OCI-LY7 (cell line): ENCODE results near the gene EIF4G3. TPM values are rescaled to one million over a fixed set of nuclear protein-coding genes. Genes with fewer than 3 reads are reported as not detected.

Experiments used
- BruUV-seq: library from RNA; stranded (reverse); fragments of 400-500 nt; replicated peaks from 2 replicates; lab custom pipeline; 2021; lab: Mats Ljungman, UMichigan
- CTCF ChIA-PET: fragments of 300-600 bp; sonication (Branson Sonifier 250); formaldehyde crosslinking; loops from one replicate; lab custom pipeline; 2022; ENCODE audit warnings: antibody characterized with exemption; ENCODE audit not compliant: unreplicated experiment; lab: Charles Lee
- POLR2A ChIA-PET: fragments of 300-600 bp; sonication (Branson Sonifier 250); formaldehyde crosslinking; loops from one replicate; lab custom pipeline; 2022; ENCODE audit warnings: antibody characterized with exemption; lab: Charles Lee
- DNase-seq: peaks from one replicate; pipeline ENCODE4 v3.0.0-alpha.2; 2015; ENCODE audit warnings: low spot score
- H2AFZ ChIP-seq: fragments of 200-600 bp; sonication (generic), shearing (Covaris generic); 2 replicates; pipeline ENCODE4 v1.6.1; 2014; ENCODE audit warnings: mild to moderate bottlenecking, antibody characterized with exemption, low read length, moderate library complexity
- H3K27ac ChIP-seq: fragments of 200-600 bp; sonication (generic); 2 replicates; pipeline ENCODE4 v1.5.1; 2014; ENCODE audit warnings: mixed run types, low read depth, mild to moderate bottlenecking, moderate library complexity, low read length, inconsistent platforms; ENCODE audit not compliant: poor library complexity, severe bottlenecking
- H3K36me3 ChIP-seq: fragments of 200-600 bp; sonication (generic); 2 replicates; pipeline ENCODE4 v1.6.1; 2014; ENCODE audit warnings: mild to moderate bottlenecking, antibody characterized with exemption, low read length, moderate library complexity, mixed read lengths; ENCODE audit not compliant: insufficient read depth
- H3K4me1 ChIP-seq: fragments of 200-600 bp; sonication (generic); 2 replicates; pipeline ENCODE4 v1.5.1; 2014; ENCODE audit warnings: mild to moderate bottlenecking, low read length; ENCODE audit not compliant: insufficient read depth, poor library complexity, severe bottlenecking
- H3K4me2 ChIP-seq: fragments of 200-600 bp; sonication (generic); 2 replicates; pipeline ENCODE4 v1.6.1; 2014; ENCODE audit warnings: mild to moderate bottlenecking, low read length
- H3K4me3 ChIP-seq: fragments of 200-600 bp; sonication (generic); 2 replicates; pipeline ENCODE4 v1.5.1; 2014; ENCODE audit warnings: mild to moderate bottlenecking, low read depth, low read length; ENCODE audit not compliant: poor library complexity, severe bottlenecking
- H3K79me2 ChIP-seq: fragments of 200-600 bp; sonication (generic); 2 replicates; pipeline ENCODE4 v1.6.1; 2016; ENCODE audit warnings: low read depth, mild to moderate bottlenecking, low read length, moderate library complexity, mixed read lengths; ENCODE audit not compliant: insufficient read depth
- H3K9me2 ChIP-seq: fragments of 200-600 bp; sonication (generic); 2 replicates; pipeline ENCODE4 v1.6.1; 2016; ENCODE audit warnings: mild to moderate bottlenecking, low read length, mixed read lengths; ENCODE audit not compliant: insufficient read depth
- H3K9me3 ChIP-seq: fragments of 200-600 bp; sonication (generic); 2 replicates; pipeline ENCODE4 v1.6.1; 2014; ENCODE audit warnings: mild to moderate bottlenecking, mixed run types, low read length, mixed read lengths
- H4K20me1 ChIP-seq: fragments of 200-600 bp; sonication (generic); 2 replicates; pipeline ENCODE4 v1.6.1; 2014; ENCODE audit warnings: mild to moderate bottlenecking, antibody characterized with exemption, low read length, moderate library complexity, mixed read lengths; ENCODE audit not compliant: insufficient read depth
- EZH2phosphoT487 ChIP-seq: fragments of 200-600 bp; sonication (generic); IDR thresholded peaks from 2 replicates; pipeline ENCODE4 v1.6.1; 2018; ENCODE audit warnings: low read depth, borderline replicate concordance, mild to moderate bottlenecking, mixed run types, antibody characterized with exemption, low read length, moderate library complexity, mixed read lengths
- intact Hi-C: fragments of 100-400 bp; cut with micrococcal nuclease; formaldehyde crosslinking; loops from one replicate; pipeline ENCODE4 v1.10.0; 2022; ENCODE audit not compliant: unreplicated experiment
- total RNA-seq, 2 experiments: library from RNA; depleted of rRNA in 1 of 2; stranded (reverse); fragments of >200 nt in 1 of 2; shearing (Covaris generic) in 1 of 2; gene quantifications; 2 replicates each; pipeline ENCODE4 v1.2.3, GENCODE V29; 2014 to 2022
- TF ChIP-seq, protein P1 (sequence below): fragments of 200-600 bp; sonication (generic); conservative IDR thresholded peaks from 2 replicates; pipeline ENCODE4 v1.5.1; 2014; ENCODE audit warnings: mild to moderate bottlenecking, antibody characterized with exemption, low read length, moderate library complexity, mixed read lengths

EIF4G3 gene
- total RNA-seq, 2 experiments from 2014 or later: 28.5 to 62.1 TPM

DNA sequence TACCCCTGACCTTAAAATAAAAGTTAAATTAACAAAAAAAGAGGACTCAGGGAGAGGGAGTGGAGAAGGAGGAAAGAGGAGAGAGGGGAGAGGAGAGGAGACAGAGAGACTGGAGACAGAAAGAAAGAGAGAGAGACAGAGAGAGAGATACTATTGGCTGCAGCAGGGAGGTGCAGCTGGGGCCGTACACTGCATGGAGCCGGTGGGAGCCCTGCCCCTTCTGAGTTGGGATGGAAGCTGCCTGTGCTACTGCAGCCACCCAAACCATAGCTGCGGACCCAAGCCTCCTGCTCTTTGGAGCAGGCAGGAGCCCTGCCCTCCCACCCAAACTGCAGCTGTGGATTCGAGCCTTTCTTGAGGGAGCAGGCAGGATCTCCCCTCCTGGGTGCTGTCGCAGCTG, 356.9 kb downstream of the EIF4G3 start:
- no TSS peak for BruUV-seq
- DNase-seq: no peak
- H3K4me3 ChIP-seq: no peak overlapping the region
- CTCF ChIA-PET: interaction anchor here (0.6 kb wide), 1 partner anchor 549 kb away, joined by 5 read pairs; no protein-coding TSS in a partner anchor
- POLR2A ChIA-PET: no interaction called here
- no peak overlapping the region for H3K4me2 ChIP-seq
- H3K9me2 ChIP-seq: no peaks in the 10 kb centered on the region
- intact Hi-C loops: no loop called here
- peaks cover 21% of the 10 kb centered on the region for H3K36me3 ChIP-seq
- no peak overlapping the region for H3K27ac ChIP-seq
- H3K4me1 ChIP-seq: no peaks in the 10 kb centered on the region
- no peaks in the 10 kb centered on the region for H3K9me3 ChIP-seq
- H3K79me2 ChIP-seq: no peaks in the 10 kb centered on the region
- no peak overlapping the region for H2AFZ ChIP-seq
- H4K20me1 ChIP-seq: no peaks in the 10 kb centered on the region
- TF ChIP-seq EZH2phosphoT487: no peak
- TF ChIP-seq, protein P1, sequence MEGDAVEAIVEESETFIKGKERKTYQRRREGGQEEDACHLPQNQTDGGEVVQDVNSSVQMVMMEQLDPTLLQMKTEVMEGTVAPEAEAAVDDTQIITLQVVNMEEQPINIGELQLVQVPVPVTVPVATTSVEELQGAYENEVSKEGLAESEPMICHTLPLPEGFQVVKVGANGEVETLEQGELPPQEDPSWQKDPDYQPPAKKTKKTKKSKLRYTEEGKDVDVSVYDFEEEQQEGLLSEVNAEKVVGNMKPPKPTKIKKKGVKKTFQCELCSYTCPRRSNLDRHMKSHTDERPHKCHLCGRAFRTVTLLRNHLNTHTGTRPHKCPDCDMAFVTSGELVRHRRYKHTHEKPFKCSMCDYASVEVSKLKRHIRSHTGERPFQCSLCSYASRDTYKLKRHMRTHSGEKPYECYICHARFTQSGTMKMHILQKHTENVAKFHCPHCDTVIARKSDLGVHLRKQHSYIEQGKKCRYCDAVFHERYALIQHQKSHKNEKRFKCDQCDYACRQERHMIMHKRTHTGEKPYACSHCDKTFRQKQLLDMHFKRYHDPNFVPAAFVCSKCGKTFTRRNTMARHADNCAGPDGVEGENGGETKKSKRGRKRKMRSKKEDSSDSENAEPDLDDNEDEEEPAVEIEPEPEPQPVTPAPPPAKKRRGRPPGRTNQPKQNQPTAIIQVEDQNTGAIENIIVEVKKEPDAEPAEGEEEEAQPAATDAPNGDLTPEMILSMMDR: no peak

GRCh38 chr1:20814534-20814871, 362.2 kb downstream of the EIF4G3 start:
- intact Hi-C loops: no loop called here
- H3K9me3 ChIP-seq: no peaks in the 10 kb centered on the region
- H2AFZ ChIP-seq: no peak overlapping the region
- H4K20me1 ChIP-seq: no peaks in the 10 kb centered on the region
- DNase-seq: no peak
- TF ChIP-seq, protein P1: no peak
- TF ChIP-seq EZH2phosphoT487: no peak
- H3K4me3 ChIP-seq: no peak overlapping the region
- no peak overlapping the region for H3K4me2 ChIP-seq
- H3K9me2 ChIP-seq: no peaks in the 10 kb centered on the region
- H3K4me1 ChIP-seq: no peaks in the 10 kb centered on the region
- no TSS peak for BruUV-seq
- no peaks in the 10 kb centered on the region for H3K79me2 ChIP-seq
- POLR2A ChIA-PET: no interaction called here
- H3K36me3 ChIP-seq: peaks cover 15% of the 10 kb centered on the region
- CTCF ChIA-PET: no interaction called here
- no peak overlapping the region for H3K27ac ChIP-seq

- Histone ChIP-seq H3K4me2 (no peak overlapping the region), H3K27ac (no peak overlapping the region), H3K9me2 (no peaks in the 10 kb centered on the region), H4K20me1 (no peaks in the 10 kb centered on the region), H3K9me3 (no peaks in the 10 kb centered on the region), H3K36me3 (peaks cover 16% of the 10 kb centered on the region), H3K4me3 (no peak overlapping the region), H2AFZ (no peak overlapping the region), H3K4me1 (no peaks in the 10 kb centered on the region), H3K79me2 (no peaks in the 10 kb centered on the region)
- BruUV-seq: no TSS peak
- ChIA-PET POLR2A (interaction anchor here (1.4 kb wide), 1 partner anchor 9 kb away, joined by 4 read pairs; no protein-coding TSS in a partner anchor), CTCF (interaction anchor here (0.6 kb wide), 1 partner anchor 115 kb away, joined by 3 read pairs; no protein-coding TSS in a partner anchor)
- intact Hi-C loops: no loop called here
- no peak for TF ChIP-seq EZH2phosphoT487
- TF ChIP-seq, protein P1: no peak
- DNase-seq: no peak
Measured at GRCh38 chr1:20811916-20812315, 364.8 kb downstream of the EIF4G3 start.
